Endothelial cell (in vitro differentiated cells): ENCODE measurements around the gene TBL1XR1. TPM values are rescaled to one million over a fixed set of nuclear protein-coding genes. Genes with fewer than 3 reads are reported as not detected.

ENCODE experiments used
- DNase-seq: peaks from one replicate; pipeline ENCODE4 v3.0.0; 2021; ENCODE audit warnings: low spot score
- H3K27ac Mint-ChIP-seq: one replicate; pipeline ENCODE4 v1.8.0; 2021; ENCODE audit warnings: mixed read lengths, inconsistent platforms; ENCODE audit not compliant: unreplicated experiment
- H3K27me3 Mint-ChIP-seq: one replicate; pipeline ENCODE4 v1.8.0; 2021; ENCODE audit warnings: mild to moderate bottlenecking, moderate library complexity, mixed read lengths, inconsistent platforms; ENCODE audit not compliant: unreplicated experiment
- H3K36me3 Mint-ChIP-seq: one replicate; pipeline ENCODE4 v1.8.0; 2021; ENCODE audit warnings: mild to moderate bottlenecking, low read depth, mixed read lengths, inconsistent platforms; ENCODE audit not compliant: unreplicated experiment
- H3K4me1 Mint-ChIP-seq: one replicate; pipeline ENCODE4 v1.8.0; 2021; ENCODE audit warnings: mild to moderate bottlenecking, mixed read lengths, inconsistent platforms; ENCODE audit not compliant: unreplicated experiment
- H3K4me3 Mint-ChIP-seq: one replicate; pipeline ENCODE4 v1.8.0; 2021; ENCODE audit warnings: mild to moderate bottlenecking, mixed read lengths, inconsistent platforms; ENCODE audit not compliant: unreplicated experiment
- H3K9me3 Mint-ChIP-seq: one replicate; pipeline ENCODE4 v1.8.0; 2021; ENCODE audit warnings: mixed read lengths, inconsistent platforms; ENCODE audit not compliant: unreplicated experiment
- total RNA-seq: library from RNA; stranded (reverse); fragmentation: NEBNext Ultra II Directional; extraction: Animal tissue kit (Norgen Biotek cat#: 25700); gene quantifications from one replicate; pipeline ENCODE4 v1.2.1, GENCODE V29; 2021; ENCODE audit not compliant: unreplicated experiment
- TF ChIP-seq, protein P1 (sequence below): fragments of 200-600 bp; sonication (generic); IDR thresholded peaks from one replicate; pipeline ENCODE4 v1.5.0; 2021; ENCODE audit warnings: antibody characterized with exemption; ENCODE audit not compliant: unreplicated experiment

TBL1XR1 gene
- total RNA-seq, 1 donor from 2014 or later: 156 TPM

GRCh38 chr3:177060492-177060891 lies 136.8 kb downstream of the TBL1XR1 start:
- peaks cover 6% of the 10 kb centered on the region for H3K4me1 Mint-ChIP-seq
- no peaks in the 10 kb centered on the region for H3K27me3 Mint-ChIP-seq
- no peak overlapping the region for H3K4me3 Mint-ChIP-seq
- H3K9me3 Mint-ChIP-seq: no peaks in the 10 kb centered on the region
- H3K36me3 Mint-ChIP-seq: no peaks in the 10 kb centered on the region
- TF ChIP-seq, protein P1, sequence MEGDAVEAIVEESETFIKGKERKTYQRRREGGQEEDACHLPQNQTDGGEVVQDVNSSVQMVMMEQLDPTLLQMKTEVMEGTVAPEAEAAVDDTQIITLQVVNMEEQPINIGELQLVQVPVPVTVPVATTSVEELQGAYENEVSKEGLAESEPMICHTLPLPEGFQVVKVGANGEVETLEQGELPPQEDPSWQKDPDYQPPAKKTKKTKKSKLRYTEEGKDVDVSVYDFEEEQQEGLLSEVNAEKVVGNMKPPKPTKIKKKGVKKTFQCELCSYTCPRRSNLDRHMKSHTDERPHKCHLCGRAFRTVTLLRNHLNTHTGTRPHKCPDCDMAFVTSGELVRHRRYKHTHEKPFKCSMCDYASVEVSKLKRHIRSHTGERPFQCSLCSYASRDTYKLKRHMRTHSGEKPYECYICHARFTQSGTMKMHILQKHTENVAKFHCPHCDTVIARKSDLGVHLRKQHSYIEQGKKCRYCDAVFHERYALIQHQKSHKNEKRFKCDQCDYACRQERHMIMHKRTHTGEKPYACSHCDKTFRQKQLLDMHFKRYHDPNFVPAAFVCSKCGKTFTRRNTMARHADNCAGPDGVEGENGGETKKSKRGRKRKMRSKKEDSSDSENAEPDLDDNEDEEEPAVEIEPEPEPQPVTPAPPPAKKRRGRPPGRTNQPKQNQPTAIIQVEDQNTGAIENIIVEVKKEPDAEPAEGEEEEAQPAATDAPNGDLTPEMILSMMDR: no peak
- DNase-seq: no peak
- H3K27ac Mint-ChIP-seq: no peak overlapping the region

GRCh38 chr3:177058648-177059047 lies 138.6 kb downstream of the TBL1XR1 start:
- Mint-ChIP-seq H3K4me1 (peaks cover 6% of the 10 kb centered on the region), H3K9me3 (no peaks in the 10 kb centered on the region), H3K27ac (no peak overlapping the region), H3K27me3 (no peaks in the 10 kb centered on the region), H3K4me3 (no peak overlapping the region), H3K36me3 (no peaks in the 10 kb centered on the region)
- TF ChIP-seq, protein P1: no peak
- no peak for DNase-seq

DNA sequence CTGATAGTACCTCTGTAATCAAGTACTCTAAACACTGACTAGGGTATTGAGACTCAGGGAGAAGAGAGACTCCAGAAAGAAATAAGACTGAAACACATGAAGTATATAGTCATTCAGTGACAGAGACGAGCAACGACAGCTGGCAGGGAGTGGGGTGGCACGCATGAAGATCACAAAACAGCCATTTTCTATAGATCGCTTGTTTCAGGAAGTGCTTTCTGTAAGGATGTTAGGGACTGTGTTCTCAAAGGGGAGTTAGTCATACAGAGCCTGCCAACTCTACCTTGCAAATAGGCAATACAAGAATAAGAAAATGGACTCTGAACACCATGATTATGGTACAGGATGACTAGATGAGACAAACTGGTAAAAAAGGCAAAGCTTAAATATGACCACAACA lies 139.5 kb downstream of the TBL1XR1 start:
- TF ChIP-seq, protein P1: no peak
- H3K9me3 Mint-ChIP-seq: no peaks in the 10 kb centered on the region
- no peak for DNase-seq
- H3K4me1 Mint-ChIP-seq: peaks cover 6% of the 10 kb centered on the region
- no peak overlapping the region for H3K4me3 Mint-ChIP-seq
- H3K36me3 Mint-ChIP-seq: no peaks in the 10 kb centered on the region
- H3K27ac Mint-ChIP-seq: no peak overlapping the region
- no peaks in the 10 kb centered on the region for H3K27me3 Mint-ChIP-seq

DNA sequence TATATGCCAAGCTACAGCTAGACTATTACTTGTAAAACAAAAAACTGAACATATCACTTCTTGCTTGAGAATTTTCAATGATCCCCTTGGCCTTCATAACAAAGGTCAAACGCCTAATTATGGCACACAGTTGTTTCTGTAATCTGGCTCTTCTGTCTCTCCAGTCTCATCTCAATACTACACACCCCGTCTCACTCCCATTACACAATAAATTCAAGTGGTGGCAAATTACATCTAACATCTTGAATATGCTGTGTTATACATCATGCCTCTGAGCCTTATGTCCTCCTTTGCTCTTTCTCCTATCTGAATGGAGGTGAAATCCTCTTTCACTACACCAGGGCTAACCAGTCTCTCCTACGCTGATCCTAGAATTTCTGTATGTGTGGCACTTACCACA lies 140.4 kb downstream of the TBL1XR1 start:
- Mint-ChIP-seq H3K27me3 (no peaks in the 10 kb centered on the region), H3K36me3 (no peaks in the 10 kb centered on the region), H3K9me3 (no peaks in the 10 kb centered on the region), H3K4me1 (peaks cover 6% of the 10 kb centered on the region), H3K27ac (no peak overlapping the region), H3K4me3 (no peak overlapping the region)
- TF ChIP-seq, protein P1: no peak
- no peak for DNase-seq

DNA sequence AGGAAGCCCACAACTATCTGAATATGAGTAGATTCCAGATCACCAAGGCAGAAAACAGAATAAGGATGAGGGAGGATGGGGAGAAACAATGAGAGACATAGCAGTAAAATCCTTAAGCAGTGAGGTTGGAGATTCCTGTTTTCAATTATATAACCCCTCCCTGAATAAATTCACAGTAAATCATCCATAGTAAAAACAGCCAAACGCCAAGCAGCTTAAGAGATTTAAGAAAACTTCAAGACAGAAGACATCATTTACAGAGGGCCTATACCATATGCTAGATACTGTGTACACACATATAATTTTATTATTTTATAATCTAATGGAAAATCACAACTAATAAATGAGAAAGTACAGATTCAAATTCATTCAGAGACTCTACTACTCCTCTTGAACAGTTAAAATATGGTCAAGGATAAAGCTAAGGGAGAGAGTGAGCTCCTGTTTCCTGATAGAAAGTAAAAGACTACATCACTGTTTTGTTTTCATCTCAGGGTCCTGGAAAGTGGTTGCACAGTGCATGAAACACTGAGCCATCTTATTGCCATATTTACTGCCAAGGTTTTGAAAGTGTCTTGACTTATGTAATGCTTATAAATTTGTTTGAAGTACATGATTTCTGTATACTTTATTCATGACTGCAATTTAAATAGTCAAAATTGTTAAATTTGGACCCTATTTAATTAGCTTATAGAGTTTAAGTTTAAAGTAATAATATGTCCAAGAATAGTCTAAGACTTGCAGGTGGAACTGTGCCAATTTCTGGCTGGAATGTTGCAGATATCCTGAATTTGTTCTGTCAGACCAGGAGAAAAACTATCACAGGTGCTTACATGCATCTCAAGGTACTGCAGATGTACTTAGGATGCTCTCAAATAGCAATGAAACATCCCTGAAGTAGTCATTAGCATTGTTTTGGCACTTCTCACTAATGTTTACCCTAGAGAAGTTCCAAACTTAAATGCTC lies 141.4 kb downstream of the TBL1XR1 start:
- Mint-ChIP-seq H3K36me3 (no peaks in the 10 kb centered on the region), H3K27me3 (no peaks in the 10 kb centered on the region), H3K27ac (no peak overlapping the region), H3K9me3 (no peaks in the 10 kb centered on the region), H3K4me1 (peaks cover 6% of the 10 kb centered on the region), H3K4me3 (no peak overlapping the region)
- TF ChIP-seq, protein P1: no peak
- DNase-seq: no peak
